ENCODE results near the gene SLC25A13.

The SLC25A13 gene

DNA sequence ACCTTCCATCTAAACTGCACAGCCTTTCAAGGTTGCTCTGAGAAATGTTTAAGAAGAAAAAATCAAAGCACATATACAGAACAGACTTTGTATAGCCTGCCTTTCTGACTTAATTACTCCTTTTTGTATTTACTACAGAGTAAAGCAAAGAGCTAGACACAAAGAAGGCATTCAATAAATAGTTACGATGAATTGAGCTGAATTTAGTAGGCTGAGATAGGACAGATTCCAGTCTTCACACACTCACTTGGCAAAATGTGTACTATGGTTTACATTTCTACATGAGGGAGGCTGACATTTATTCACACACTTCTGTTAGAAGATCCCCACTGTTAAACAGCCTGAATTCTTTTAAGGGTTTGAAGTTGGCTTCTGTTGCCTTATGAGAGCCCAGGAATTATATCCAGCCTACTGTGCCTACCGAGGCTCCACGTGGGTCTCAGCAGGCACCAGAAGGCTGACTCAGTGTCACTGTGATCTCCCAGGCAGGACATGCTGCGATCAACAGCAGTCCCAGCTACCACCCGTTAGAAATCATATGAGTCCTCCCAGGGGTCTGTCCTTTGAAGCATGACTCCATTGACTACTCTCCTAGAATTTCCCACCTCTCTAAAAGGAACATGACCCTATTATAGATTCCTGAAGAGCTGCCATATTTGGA is 24.5 kb upstream of the SLC25A13 start:
- no peak overlapping the region for H3K27ac ChIP-seq (ENCODE audit: low read depth, low read length)
- H3K9ac ChIP-seq (ENCODE audit: low read length in 5 of 5), result no peak overlapping the region
- no peak overlapping the region for H3K4me3 ChIP-seq (ENCODE audit: low read depth in 1 of 5, low read length in 5 of 5)
- H3K4me1 ChIP-seq (ENCODE audit: control insufficient read depth in 5 of 5, insufficient read depth in 5 of 5, low read length in 5 of 5), result peaks cover 0 to 2% (median 0%) of the 10 kb centered on the region in 5 donors
- no peaks in the 10 kb centered on the region for H3K9me3 ChIP-seq (ENCODE audit: control insufficient read depth in 5 of 5, low read length in 5 of 5)
- H3K27me3 ChIP-seq (ENCODE audit: control insufficient read depth in 5 of 5, insufficient read depth in 4 of 5, low read length in 5 of 5), result peaks cover 0 to 2% (median 0%) of the 10 kb centered on the region in 5 donors
- H3K36me3 ChIP-seq (ENCODE audit: control insufficient read depth in 5 of 5, insufficient read depth in 5 of 5, low read length in 5 of 5), result no peaks in the 10 kb centered on the region

DNA sequence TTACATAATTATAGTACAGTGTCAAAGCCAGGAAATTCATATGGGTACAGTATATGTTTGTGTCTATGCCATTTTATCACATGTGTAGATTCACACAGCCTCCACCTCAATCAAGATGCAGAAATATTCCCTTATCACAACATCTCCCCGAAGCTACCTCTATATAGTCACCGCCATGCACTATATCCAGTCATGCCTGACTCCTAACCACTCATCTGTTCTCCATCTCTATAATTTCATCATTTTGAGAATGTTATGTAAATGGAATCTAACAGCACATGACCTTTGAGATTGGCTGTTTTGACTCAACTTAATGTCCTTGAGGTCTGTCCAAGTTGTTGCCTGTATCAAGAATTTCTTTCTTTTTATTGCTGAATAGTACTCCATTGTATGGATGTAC is 22.3 kb upstream of the SLC25A13 start:
- Histone ChIP-seq H3K4me1 (ENCODE audit: control insufficient read depth in 5 of 5, insufficient read depth in 5 of 5, low read length in 5 of 5) (no peaks in the 10 kb centered on the region), H3K36me3 (ENCODE audit: control insufficient read depth in 5 of 5, insufficient read depth in 5 of 5, low read length in 5 of 5) (no peaks in the 10 kb centered on the region), H3K27me3 (ENCODE audit: control insufficient read depth in 5 of 5, insufficient read depth in 4 of 5, low read length in 5 of 5) (peaks cover 0 to 2% (median 0%) of the 10 kb centered on the region in 5 donors), H3K9ac (ENCODE audit: low read length in 5 of 5) (no peak overlapping the region), H3K4me3 (ENCODE audit: low read depth in 1 of 5, low read length in 5 of 5) (no peak overlapping the region), H3K9me3 (ENCODE audit: control insufficient read depth in 5 of 5, low read length in 5 of 5) (no peaks in the 10 kb centered on the region), H3K27ac (ENCODE audit: low read depth, low read length) (no peak overlapping the region)

DNA sequence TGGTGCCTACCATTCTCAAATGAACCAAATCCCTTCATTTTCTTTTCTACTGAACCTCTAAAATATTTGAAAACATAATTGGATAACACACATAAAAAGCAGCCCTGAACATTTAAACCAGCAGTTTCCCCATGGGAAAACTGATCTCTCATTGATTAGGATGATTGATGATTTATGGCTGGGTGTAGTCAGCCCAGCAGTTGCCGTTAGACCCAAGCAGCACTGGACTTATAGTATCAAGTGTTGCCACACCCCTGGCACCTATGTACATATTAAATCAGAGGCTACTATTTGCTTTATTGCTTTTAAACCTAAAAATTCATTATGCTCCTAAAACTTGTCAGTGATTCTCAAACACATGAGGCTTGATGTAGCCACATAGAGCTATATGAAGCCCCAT is 20.2 kb upstream of the SLC25A13 start:
- H3K27me3 ChIP-seq (ENCODE audit: control insufficient read depth in 5 of 5, insufficient read depth in 4 of 5, low read length in 5 of 5), result peaks cover 0 to 2% (median 0%) of the 10 kb centered on the region in 5 donors
- peaks cover 0 to 5% (median 3%) of the 10 kb centered on the region in 5 donors for H3K4me1 ChIP-seq (ENCODE audit: control insufficient read depth in 5 of 5, insufficient read depth in 5 of 5, low read length in 5 of 5)

DNA sequence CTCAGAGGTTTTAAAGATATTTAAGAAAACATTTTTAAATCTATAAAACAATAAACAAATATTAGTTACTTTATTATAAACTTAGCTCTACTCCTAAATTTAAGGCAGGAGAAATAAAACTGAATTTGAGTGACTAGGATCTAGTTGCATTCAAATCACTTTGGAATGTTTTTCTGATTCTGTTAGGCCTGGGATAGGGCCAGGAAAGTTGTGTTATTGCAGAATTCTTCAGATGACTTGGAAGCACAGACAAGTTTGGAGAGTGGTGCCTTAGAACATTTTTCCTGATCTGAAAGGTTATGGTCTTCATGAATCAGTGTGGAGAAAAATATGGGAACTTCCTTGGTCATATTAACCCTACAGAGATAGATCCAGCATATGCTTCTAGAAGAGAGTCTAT is 15.6 kb upstream of the SLC25A13 start:
- H3K27ac ChIP-seq (ENCODE audit: low read depth, low read length), result no peak overlapping the region
- no peak overlapping the region for H3K4me3 ChIP-seq (ENCODE audit: low read depth in 1 of 5, low read length in 5 of 5)
- H3K27me3 ChIP-seq (ENCODE audit: control insufficient read depth in 5 of 5, insufficient read depth in 4 of 5, low read length in 5 of 5), result no peaks in the 10 kb centered on the region
- H3K4me1 ChIP-seq (ENCODE audit: control insufficient read depth in 5 of 5, insufficient read depth in 5 of 5, low read length in 5 of 5), result peaks cover 0 to 5% (median 3%) of the 10 kb centered on the region in 5 donors
- no peaks in the 10 kb centered on the region for H3K36me3 ChIP-seq (ENCODE audit: control insufficient read depth in 5 of 5, insufficient read depth in 5 of 5, low read length in 5 of 5)
- H3K9ac ChIP-seq (ENCODE audit: low read length in 5 of 5), result no peak overlapping the region
- no peaks in the 10 kb centered on the region for H3K9me3 ChIP-seq (ENCODE audit: control insufficient read depth in 5 of 5, low read length in 5 of 5)

More for the DNA sequence above, 20.2 kb upstream of the SLC25A13 start:
- Histone ChIP-seq H3K9me3 (ENCODE audit: control insufficient read depth in 5 of 5, low read length in 5 of 5) (no peaks in the 10 kb centered on the region), H3K9ac (ENCODE audit: low read length in 5 of 5) (no peak overlapping the region), H3K4me3 (ENCODE audit: low read depth in 1 of 5, low read length in 5 of 5) (no peak overlapping the region), H3K27ac (ENCODE audit: low read depth, low read length) (no peak overlapping the region), H3K36me3 (ENCODE audit: control insufficient read depth in 5 of 5, insufficient read depth in 5 of 5, low read length in 5 of 5) (no peaks in the 10 kb centered on the region)

DNA sequence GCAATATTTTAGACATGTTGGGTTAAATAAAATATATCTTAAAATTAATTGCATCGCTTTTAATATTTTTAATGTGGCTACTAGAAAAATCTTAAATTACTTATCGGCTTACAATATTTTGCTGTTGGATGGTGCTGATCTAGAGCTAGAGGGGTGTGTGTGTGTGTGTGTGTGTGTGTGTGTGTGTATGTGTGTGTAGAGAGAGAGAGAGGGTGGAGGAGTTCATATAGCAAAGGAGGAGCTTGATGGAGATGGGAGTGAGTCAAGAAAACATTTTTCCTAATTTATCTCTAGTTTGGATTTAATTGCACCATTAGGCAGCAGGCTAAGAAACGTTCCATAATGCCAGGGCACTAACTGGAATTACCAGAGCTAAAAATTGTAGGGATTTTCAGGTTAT is 10.4 kb upstream of the SLC25A13 start:
- Histone ChIP-seq H3K9ac (ENCODE audit: low read length in 5 of 5) (no peak overlapping the region), H3K27me3 (ENCODE audit: control insufficient read depth in 5 of 5, insufficient read depth in 4 of 5, low read length in 5 of 5) (no peaks in the 10 kb centered on the region), H3K27ac (ENCODE audit: low read depth, low read length) (no peak overlapping the region), H3K9me3 (ENCODE audit: control insufficient read depth in 5 of 5, low read length in 5 of 5) (no peaks in the 10 kb centered on the region), H3K4me3 (ENCODE audit: low read depth in 1 of 5, low read length in 5 of 5) (no peak overlapping the region), H3K36me3 (ENCODE audit: control insufficient read depth in 5 of 5, insufficient read depth in 5 of 5, low read length in 5 of 5) (no peaks in the 10 kb centered on the region), H3K4me1 (ENCODE audit: control insufficient read depth in 5 of 5, insufficient read depth in 5 of 5, low read length in 5 of 5) (peaks cover 0 to 14% (median 10%) of the 10 kb centered on the region in 5 donors)

DNA sequence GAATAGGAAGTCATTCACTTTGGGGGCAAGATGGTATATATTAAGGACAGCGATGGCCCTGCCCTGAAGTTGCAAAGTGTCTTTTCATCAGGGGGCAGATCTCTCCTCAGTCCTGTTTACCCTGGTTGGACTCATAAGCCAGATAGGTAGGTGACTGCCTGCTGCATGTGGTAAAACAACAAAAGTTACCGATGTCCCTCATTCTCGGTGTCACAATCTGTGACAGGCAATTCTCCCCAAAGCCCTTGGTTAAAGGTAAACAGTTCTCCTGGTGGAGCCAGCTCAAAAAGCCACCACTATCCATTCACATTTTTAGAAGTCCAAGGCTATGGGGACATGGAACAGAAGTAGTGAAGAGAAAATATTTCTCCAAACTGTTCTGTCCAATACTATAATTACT is 9.9 kb upstream of the SLC25A13 start:
- Histone ChIP-seq H3K27me3 (ENCODE audit: control insufficient read depth in 5 of 5, insufficient read depth in 4 of 5, low read length in 5 of 5) (no peaks in the 10 kb centered on the region), H3K36me3 (ENCODE audit: control insufficient read depth in 5 of 5, insufficient read depth in 5 of 5, low read length in 5 of 5) (no peaks in the 10 kb centered on the region), H3K9me3 (ENCODE audit: control insufficient read depth in 5 of 5, low read length in 5 of 5) (no peaks in the 10 kb centered on the region), H3K4me1 (ENCODE audit: control insufficient read depth in 5 of 5, insufficient read depth in 5 of 5, low read length in 5 of 5) (peaks cover 0 to 15% (median 10%) of the 10 kb centered on the region in 5 donors), H3K27ac (ENCODE audit: low read depth, low read length) (no peak overlapping the region), H3K4me3 (ENCODE audit: low read depth in 1 of 5, low read length in 5 of 5) (no peak overlapping the region), H3K9ac (ENCODE audit: low read length in 5 of 5) (no peak overlapping the region)

DNA sequence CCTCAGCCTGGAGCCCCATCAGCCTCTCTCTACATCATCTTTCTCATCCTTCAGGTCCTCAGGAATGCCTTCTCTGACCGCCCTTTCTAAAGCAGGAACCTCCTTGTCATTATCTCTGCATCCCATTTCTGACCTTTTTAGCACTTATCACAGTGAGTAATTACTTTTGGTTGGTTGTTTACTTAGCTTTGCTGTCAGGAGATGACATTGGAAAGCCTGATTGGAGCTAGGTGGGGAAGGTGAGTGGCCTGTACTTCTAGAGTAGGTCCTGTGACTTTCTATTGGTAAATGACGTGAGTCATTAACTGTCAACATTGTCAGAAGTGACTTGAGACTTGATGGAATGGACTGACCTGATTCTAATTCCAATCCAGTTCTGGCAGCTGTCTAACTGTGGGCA is 9.3 kb upstream of the SLC25A13 start:
- Histone ChIP-seq H3K4me3 (ENCODE audit: low read depth in 1 of 5, low read length in 5 of 5) (no peak overlapping the region), H3K4me1 (ENCODE audit: control insufficient read depth in 5 of 5, insufficient read depth in 5 of 5, low read length in 5 of 5) (peaks cover 0 to 15% (median 10%) of the 10 kb centered on the region in 5 donors), H3K9ac (ENCODE audit: low read length in 5 of 5) (no peak overlapping the region), H3K9me3 (ENCODE audit: control insufficient read depth in 5 of 5, low read length in 5 of 5) (no peaks in the 10 kb centered on the region), H3K27ac (ENCODE audit: low read depth, low read length) (no peak overlapping the region), H3K27me3 (ENCODE audit: control insufficient read depth in 5 of 5, insufficient read depth in 4 of 5, low read length in 5 of 5) (no peaks in the 10 kb centered on the region), H3K36me3 (ENCODE audit: control insufficient read depth in 5 of 5, insufficient read depth in 5 of 5, low read length in 5 of 5) (no peaks in the 10 kb centered on the region)

DNA sequence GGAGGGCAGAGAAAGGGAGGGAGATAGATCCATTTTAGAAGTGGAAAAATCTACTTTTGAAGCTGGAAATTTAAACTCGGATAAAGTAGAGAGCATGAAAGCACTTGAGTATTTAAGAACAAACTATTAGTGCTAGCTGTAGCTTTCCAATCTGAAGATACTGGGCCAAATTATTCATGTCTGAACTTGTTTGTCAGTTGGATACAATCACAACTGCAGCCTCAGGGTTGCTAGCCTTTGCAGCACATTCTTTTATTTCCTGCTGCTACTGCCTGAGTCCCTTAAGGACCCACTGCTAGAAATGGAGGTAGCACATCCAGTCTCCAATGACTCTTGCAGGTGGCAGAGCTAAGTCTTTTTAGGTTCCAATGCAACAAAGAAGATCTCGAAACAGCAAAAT is 8.3 kb upstream of the SLC25A13 start:
- Histone ChIP-seq H3K9me3 (ENCODE audit: control insufficient read depth in 5 of 5, low read length in 5 of 5) (no peaks in the 10 kb centered on the region), H3K9ac (ENCODE audit: low read length in 5 of 5) (no peak overlapping the region), H3K4me3 (ENCODE audit: low read depth in 1 of 5, low read length in 5 of 5) (no peak overlapping the region), H3K27ac (ENCODE audit: low read depth, low read length) (no peak overlapping the region), H3K4me1 (ENCODE audit: control insufficient read depth in 5 of 5, insufficient read depth in 5 of 5, low read length in 5 of 5) (peaks cover 0 to 15% (median 10%) of the 10 kb centered on the region in 5 donors), H3K27me3 (ENCODE audit: control insufficient read depth in 5 of 5, insufficient read depth in 4 of 5, low read length in 5 of 5) (no peaks in the 10 kb centered on the region), H3K36me3 (ENCODE audit: control insufficient read depth in 5 of 5, insufficient read depth in 5 of 5, low read length in 5 of 5) (no peaks in the 10 kb centered on the region)

DNA sequence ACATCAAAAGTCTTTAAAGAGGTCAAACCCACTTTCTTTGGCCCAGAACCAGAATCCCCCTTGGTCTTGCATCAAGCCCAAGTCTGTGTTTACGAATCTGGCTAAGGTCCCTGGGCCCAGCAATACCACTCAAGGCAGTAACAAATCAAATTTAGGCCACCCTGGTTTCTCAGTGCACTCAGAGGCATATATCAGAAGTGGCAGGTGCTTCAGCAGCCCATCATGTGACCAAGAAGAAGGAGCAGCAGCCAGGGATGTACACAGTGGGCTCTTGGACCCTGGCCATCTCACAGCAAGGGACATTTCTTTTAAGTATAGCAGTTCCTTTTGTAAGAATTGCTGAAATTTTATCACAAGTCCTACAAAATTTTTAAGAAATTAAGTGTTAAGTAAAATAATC is 7.3 kb upstream of the SLC25A13 start:
- H3K27ac ChIP-seq (ENCODE audit: low read depth, low read length), result no peak overlapping the region
- H3K27me3 ChIP-seq (ENCODE audit: control insufficient read depth in 5 of 5, insufficient read depth in 4 of 5, low read length in 5 of 5), result no peaks in the 10 kb centered on the region
- H3K4me3 ChIP-seq (ENCODE audit: low read depth in 1 of 5, low read length in 5 of 5), result no peak overlapping the region
- H3K9ac ChIP-seq (ENCODE audit: low read length in 5 of 5), result no peak overlapping the region
- H3K9me3 ChIP-seq (ENCODE audit: control insufficient read depth in 5 of 5, low read length in 5 of 5), result no peaks in the 10 kb centered on the region
- H3K4me1 ChIP-seq (ENCODE audit: control insufficient read depth in 5 of 5, insufficient read depth in 5 of 5, low read length in 5 of 5), result peaks cover 0 to 15% (median 10%) of the 10 kb centered on the region in 5 donors
- H3K36me3 ChIP-seq (ENCODE audit: control insufficient read depth in 5 of 5, insufficient read depth in 5 of 5, low read length in 5 of 5), result no peaks in the 10 kb centered on the region

DNA sequence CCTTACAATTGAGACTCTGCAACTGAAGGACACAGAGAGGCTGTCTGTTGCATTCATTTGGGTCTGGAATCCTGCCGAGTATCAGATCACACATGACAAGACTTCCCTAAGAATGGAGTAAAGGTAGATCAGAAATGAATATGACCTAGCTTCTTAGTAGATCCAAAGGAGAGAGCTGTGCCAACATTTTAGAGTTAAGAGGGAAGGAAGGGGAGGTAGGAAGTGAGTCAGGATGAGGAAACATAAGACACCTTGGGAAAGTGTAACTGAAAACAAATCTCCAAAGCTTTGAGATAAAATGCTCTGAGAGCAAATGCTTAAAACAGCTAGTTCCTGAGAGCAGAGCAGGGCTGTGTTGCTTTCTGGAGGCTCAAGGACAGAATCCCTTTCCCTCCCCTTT is 6.1 kb upstream of the SLC25A13 start:
- no peaks in the 10 kb centered on the region for H3K36me3 ChIP-seq (ENCODE audit: control insufficient read depth in 5 of 5, insufficient read depth in 5 of 5, low read length in 5 of 5)
- H3K9me3 ChIP-seq (ENCODE audit: control insufficient read depth in 5 of 5, low read length in 5 of 5), result no peaks in the 10 kb centered on the region
- H3K4me1 ChIP-seq (ENCODE audit: control insufficient read depth in 5 of 5, insufficient read depth in 5 of 5, low read length in 5 of 5), result peaks cover 0 to 15% (median 10%) of the 10 kb centered on the region in 5 donors
- no peak overlapping the region for H3K9ac ChIP-seq (ENCODE audit: low read length in 5 of 5)
- H3K4me3 ChIP-seq (ENCODE audit: low read depth in 1 of 5, low read length in 5 of 5), result no peak overlapping the region
- no peak overlapping the region for H3K27ac ChIP-seq (ENCODE audit: low read depth, low read length)
- H3K27me3 ChIP-seq (ENCODE audit: control insufficient read depth in 5 of 5, insufficient read depth in 4 of 5, low read length in 5 of 5), result no peaks in the 10 kb centered on the region

Measured in subcutaneous abdominal adipose tissue (tissue), 5 donors.